Kidney glomerular epithelial cell (primary cell): ENCODE measurements around the gene TRPM4.
"Not testable (repeated sequence)": the region's sequence is repeated elsewhere in the genome, so short reads cannot be mapped to it uniquely, and the experiment has no call there.

Experiments used
- DNase-seq: peaks from one replicate; lab custom pipeline; 2025; lab: John Stamatoyannopoulos, UW

TRPM4 gene

DNA sequence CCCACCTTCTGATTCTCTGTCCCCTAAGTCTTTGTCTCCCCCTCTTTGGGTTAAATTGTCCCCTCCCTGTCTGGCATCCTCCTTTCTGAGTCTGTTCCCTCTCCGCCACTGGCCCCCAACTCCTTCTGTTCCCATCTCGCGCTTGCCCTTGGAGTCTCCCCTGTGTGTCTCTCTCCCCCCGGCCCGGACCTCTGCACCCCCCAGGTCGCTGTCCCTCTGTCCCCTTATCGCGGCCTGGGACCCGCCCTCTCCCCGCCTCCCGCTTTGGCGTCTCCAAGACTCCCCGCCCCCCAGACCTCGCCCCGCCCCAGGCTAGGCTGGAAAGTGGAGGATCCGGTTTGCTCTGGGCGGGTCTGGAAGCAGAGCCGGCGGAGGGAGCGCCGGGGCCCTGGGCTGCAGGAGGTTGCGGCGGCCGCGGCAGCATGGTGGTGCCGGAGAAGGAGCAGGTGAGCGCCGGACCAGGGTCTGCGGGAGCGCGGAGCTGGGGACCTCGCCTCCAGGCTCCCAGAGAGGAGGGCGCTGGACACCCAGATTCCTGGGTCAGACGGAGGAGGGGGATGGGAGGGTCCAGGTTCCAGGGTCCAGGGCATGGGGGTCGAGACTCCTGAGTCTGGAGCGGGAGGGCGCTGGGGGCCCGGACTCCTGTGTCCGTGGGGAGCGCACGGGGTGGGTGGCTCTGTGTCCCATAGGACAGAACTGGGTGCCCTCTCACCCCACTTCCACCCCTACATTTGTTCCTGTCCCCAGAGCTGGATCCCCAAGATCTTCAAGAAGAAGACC, at the start of gene TRPM4:
Gene TRPM4, plus strand, starts transcription at position 348 of the 780 bp plus-strand sequence. Its CDS starts 75 bp downstream, at position 423.
- DNase-seq: peak; percentile 40

DNA sequence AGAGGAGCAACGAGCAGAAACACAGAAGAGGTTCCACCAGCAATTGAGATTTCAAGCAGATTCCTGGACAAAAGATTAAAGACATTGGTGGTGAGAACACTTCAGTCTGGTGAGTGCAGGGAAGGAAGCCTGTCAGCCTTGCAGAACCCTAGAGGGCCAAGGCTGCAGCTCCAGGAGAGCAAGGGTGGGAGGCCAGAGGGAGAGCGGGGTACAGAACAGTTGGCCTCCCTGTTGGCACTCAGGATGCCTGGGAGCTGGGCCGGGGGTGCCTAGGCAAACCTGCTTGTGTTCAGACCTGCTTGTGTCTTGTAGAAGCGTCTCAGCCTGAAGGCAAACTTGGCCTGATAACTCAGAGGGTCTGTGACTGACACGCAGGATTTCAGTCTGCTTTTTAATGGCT, 48.5 kb upstream of the TRPM4 start:
- no peak for DNase-seq

DNA sequence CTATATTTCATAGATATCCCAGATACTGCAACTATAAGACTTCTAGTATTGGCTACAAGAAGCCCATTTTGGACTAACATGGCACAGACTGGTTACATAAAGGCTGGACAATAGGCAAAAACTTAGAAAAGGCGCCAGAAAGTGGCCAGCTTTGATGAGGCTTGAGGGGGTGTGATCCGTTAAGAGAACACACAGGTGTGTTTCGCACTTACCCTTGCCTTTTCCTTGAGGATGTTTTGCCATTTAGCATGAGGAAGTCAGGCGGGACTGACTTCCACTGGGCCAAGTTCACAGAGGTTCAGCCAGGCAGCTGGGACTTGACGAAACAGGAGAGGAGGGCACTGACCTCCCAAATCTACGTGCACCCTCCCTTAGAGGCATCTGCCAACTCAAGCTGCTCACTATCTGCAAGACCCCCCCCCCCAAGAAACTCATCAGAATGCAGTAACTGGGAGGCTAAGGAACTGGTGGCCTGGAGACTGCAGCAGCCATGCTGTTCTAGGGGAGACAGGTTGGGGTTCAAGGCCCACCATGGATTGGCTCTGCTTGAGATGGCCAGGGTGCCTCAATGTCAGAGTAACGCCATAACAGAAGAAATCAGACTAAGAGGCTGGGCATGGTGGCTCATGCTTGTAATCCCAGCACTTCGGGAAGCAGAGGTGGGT, 47.9 kb upstream of the TRPM4 start:
- DNase-seq: no peak

DNA sequence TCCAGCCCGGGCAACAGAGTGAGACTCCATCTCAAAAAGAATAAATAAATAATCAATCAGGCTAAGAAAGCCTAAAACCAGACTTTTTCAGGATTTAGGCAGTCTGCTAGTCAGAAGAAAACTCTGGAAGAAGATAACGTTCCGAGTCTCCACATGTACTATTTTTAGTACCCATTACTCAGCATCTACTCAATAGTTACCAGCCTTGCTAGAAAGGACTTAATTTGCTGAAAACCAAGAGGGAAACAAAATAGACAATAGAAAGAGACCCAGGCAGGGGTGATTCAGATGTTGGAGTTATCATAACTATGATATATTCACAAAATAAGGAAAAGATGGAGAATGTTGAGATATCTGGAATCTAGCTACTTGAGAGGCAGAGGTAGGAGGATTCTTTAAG, 47.0 kb upstream of the TRPM4 start:
- no peak for DNase-seq

DNA sequence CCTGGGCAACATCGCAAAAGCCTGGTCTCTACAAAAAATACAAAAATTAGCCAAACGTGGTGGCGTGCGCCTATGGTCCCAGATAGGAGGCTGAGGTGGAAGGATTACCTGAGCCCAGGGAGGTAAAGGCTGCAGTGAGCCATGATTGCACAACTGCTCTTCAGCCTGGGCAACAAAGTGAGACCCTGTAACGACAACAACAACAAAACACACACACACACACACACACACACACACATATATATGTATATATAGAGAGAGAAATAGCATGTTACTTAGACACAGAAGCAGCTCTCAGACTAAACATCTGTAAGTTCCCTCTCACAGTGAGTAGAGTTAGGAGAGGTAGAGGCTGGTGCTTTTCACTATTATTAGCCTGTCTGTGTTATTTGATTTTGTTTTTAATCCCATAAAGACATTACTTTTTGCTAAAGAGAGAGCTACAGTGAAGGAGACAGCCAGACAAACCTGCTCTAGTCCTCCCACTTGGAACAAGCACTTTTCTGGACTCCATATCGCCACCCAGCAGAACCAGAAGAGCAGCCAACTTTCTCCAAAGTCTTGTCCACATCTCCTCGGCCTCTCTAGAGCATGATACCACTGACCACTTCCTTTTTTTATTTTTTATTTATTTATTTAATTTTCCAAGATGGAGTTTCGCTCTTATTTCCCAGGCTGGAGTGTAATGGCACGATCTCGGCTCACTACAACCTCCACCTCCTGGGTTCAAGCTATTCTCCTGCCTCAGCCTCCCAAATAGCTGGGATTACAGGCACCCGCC, 46.2 kb upstream of the TRPM4 start:
- no peak for DNase-seq

- DNase-seq: peak; percentile 44
These were observed 43.6 kb upstream of the TRPM4 start, which contains the start of gene LIN7B for GRCh38 chr19:49113762-49114629. Gene LIN7B, plus strand, starts transcription at chr19:49114370. Its CDS starts 35 bp downstream, at chr19:49114405.

DNA sequence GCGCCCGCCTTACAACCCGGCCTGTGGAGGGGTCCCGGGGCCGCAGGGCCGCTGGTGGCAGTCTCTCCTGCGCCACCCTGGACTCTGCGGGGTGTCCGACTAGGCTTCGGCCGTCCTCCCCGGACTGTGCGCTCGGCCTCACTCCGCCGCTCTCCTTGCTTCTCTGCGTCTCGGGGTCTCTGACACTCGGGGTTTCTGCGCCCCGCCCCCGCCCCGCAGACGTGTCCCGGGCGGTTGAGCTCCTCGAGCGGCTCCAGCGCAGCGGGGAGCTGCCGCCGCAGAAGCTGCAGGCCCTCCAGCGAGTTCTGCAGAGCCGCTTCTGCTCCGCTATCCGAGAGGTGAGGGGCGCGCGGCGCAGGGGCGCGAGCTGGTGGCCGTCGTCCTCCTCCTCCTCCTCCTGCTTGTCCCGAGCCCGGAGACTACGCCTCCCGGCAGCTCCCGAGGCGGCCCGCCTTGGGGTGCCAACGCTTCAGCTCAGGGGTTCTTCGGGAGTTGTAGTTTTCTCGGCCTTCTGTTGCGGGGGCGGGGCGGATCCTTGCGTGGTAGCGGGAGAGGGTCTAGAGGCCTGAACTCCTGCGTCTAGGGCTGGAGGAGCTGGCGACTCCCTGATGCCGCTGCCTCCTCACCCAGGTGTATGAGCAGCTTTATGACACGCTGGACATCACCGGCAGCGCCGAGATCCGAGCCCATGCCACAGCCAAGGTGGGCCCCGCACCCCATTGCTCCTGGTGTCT, 42.8 kb upstream of the TRPM4 start:
- DNase-seq: no peak

DNA sequence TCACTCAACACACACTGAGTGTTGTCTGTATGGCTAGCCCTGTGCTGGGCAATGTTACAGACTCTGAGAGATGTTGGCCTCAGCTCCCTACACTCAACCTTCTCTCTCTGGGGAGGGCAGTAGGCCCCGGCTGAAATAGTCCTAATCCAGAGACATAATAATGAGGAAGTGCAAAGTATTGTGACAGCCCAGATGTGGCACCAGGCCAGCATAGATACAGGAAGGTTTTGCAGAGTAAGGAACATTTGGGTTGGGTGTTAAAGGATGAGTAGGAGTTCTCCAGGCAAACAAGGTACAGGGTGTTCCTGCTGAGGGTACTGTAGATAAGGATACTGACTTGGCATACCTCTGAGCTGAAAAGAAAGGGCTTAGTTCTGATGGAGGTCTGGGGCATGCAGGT, 41.0 kb upstream of the TRPM4 start:
- DNase-seq: no peak

- no peak for DNase-seq
These were observed 39.7 kb upstream of the TRPM4 start for GRCh38 chr19:49117677-49118564.

DNA sequence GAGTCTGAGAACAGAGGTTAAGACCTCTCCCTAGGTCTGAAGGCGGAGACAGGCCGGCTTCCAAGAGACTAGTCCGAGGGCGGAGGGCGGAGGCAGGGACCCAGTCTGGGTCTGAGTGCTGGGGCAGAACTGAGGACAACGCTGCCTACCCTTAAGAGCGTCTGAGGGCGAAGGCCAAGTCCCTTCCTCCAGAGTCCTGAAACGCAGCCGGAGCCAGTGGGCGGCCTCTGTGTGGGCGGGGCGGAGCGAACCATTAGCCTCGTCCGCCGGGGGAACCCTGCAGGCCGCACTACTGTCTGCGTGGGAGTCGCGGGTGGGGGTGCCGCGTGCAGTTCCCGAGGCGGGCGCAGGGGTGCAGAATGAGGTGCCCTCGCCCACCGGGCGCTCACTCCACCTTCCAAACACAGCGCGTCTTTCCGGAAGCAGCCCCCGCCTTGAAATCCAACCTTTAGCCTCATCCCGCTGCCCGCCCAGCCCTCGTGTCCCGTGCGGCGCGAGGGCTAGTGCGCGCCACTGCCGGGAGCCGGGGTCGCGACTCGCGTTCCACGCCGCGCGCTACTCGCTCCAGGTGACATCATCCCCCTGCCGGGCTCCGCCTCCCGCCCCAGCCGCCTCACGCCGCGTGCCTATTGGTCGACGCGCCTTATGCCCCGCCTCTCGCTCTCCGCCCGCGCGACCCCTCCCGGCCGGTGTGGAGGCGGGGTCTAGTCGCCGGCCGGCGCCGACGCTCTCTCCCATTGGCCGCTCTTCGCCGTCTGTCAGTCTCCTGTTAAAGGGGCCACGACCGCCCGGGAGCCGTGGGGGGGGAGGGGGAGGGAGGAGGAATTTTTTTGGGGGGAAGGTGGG, 38.8 kb upstream of the TRPM4 start, which contains the start of gene C19orf73:
Gene C19orf73, minus strand, starts transcription at position 579 of the 846 bp plus-strand sequence. Its CDS starts 121 bp downstream, at position 458.
- DNase-seq: peak; percentile 84

GRCh38 chr19:49119411-49120324, 37.9 kb upstream of the TRPM4 start, which contains the start of gene PPFIA3:
Gene PPFIA3, plus strand, starts transcription at chr19:49119544. Its CDS starts 8,330 bp downstream, at chr19:49127874.
- DNase-seq: peak; percentile 21

- DNase-seq: no peak
These were observed 37.3 kb upstream of the TRPM4 start for GRCh38 chr19:49120325-49120683.

- DNase-seq: no peak
These were observed 36.7 kb upstream of the TRPM4 start for GRCh38 chr19:49120868-49121267.

- not testable (repeated sequence) for DNase-seq
These were observed 35.8 kb upstream of the TRPM4 start for GRCh38 chr19:49121841-49122240.

DNA sequence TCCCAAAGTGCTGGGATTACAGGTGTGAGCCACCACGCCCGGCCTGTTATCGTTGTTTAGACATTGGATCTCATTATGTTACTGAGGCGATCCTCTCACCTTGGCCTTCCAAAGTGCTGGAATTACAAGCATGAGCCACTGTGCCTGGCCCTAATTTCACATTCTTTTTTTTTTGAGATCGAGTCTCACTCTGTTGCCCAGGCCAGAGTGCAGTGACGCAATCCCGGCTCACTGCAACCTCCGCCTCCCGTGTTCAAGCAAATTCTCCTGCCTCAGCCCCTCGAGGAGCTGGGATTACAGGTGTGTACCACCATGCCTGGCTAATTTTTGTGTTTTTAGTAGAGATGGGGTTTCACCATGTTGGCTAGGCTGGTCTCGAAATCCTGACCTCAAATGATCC, 34.3 kb upstream of the TRPM4 start:
- not testable (repeated sequence) for DNase-seq

GRCh38 chr19:49125025-49125731, 32.4 kb upstream of the TRPM4 start:
- DNase-seq: no peak

GRCh38 chr19:49126575-49126974, 31.0 kb upstream of the TRPM4 start:
- no peak for DNase-seq
